HG02943 (cell line): ENCODE data around the gene DISP1.

Experiments
- ATAC-seq: cut with Tn5 transposase; IDR thresholded peaks from one replicate; pipeline ENCODE4 v1.9.1; 2021; ENCODE audit warnings: mild to moderate bottlenecking, low read depth, moderate library complexity; ENCODE audit not compliant: unreplicated experiment

DISP1 gene

DNA sequence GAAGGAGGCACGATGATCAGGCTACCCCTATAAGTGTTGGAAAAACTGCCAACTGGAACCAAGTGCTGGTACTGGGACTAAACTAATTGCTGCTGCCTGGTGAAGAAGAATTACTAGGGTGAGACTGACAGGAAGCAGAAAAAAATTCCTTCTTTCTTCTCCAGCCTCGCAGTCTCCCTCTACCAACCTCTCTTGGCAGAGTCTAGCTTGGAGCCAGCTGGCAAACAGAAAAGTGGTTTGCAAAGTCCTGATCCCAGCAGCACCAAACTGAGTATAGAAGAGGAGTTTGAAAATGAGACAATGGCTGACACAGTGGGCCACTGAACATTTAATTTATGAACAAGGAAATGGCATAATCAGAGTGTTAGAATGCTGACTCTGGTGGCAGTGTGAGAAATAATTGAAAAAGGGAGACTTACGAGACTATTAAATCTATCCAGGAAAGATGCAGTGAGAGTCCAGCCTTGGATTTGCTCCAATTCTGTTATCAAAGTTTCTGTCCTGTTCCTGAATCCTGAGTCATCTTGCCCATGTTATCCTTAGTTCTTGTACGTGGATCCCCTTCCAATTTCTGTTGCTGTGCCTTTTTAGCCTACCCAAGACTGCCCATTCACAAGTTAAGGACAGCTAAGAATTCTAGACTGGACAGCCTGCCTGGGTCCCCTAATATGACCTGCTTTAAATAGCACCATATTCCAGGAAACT lies 23.7 kb upstream of the DISP1 start:
- ATAC-seq, result no peak

DNA sequence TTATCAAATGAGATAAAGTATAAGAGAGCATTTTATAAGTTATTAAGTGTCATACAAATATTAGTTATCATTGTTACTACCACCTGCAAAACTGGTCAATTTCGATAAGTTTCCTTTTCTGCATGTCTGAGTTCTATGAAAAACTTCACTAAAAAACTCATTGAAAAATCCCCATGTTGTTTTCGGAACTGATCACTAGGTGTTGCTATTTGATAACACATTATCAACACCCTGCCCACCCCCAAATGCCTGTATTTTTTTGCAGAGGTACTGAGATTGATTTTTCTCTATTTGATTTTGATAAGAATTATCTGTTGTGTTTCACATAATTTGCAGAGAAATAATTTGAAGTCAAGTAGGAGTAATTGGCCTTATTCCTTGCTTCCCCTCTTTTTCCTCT lies 22.1 kb upstream of the DISP1 start:
- ATAC-seq, result no peak

DNA sequence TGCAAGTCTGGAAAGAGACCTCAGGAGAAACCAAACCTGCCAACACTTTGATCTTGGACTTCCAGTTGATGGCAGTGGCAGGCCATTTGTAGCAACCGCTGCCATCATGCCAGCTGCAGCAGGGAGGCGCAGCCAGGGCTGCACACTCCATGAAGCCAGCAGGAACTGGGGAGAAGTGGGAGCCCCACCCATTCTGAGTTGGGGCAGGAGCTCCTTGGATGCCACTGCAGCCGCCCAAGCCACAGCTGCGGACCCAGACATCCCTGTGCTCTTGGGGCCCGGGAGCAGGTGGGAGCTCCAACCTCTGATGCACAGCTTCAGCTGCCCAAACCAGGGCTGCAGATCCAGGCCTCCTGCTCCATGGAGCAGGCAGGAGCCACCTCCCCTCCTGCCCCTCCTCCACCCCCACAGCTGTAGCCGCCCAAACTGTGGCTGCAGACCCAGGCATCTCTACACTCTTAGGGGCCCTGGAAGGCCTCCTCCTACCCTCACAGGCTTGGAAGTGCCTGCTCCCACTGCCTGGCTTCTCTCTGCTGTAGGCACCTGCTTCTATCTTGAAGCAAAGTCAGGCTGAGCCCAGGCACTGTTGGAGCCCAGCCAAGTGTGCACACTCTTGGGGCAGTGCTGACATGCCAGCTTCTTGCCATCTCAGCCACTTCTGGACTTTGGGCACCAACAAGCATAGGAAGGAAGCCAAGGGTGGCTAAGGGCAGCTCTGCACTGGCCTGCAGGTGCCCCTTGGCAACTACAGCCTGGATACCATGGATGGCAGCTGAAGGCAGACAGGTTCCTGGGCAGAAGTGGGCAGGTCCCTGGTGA lies 20.0 kb upstream of the DISP1 start:
- ATAC-seq, result no peak

DNA sequence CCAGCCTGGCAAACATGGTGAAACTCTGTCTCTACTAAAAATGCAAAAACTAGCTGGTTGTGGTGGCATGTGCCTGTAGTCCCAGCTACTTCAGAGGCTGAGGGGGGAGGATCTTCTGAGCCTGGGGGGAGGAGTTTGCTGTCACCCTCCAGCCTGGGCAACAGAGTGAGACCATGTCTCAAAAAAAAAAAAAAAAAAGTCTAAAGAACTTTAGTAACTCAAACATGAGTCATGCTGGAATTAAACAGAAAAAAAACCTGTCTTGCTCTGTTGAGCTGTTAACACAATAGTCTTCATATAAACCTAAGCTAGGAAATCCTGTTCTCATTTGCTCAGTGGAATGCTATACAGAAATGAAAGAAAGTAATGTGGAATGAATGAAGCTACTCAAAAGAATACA lies 16.7 kb upstream of the DISP1 start:
- no peak for ATAC-seq

DNA sequence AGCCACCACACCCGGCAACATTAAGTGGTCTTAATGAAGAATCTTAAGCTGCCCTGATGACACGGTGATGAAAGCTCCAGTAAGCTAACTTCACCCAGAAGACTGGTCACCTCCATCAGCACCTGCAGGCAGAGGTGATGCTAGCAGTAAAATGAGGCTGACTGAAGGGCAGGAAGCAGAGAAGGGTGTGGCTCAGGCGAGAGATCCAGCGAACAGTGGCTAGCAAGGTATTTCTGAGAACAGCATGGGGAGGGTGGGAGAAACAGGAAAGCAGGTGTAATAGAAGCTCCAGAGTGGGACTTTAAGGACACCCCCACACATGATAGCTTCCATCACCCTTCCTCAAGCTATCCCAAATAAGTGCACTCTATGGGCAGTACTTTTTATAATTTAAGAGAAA lies 15.9 kb upstream of the DISP1 start:
- ATAC-seq, result no peak

DNA sequence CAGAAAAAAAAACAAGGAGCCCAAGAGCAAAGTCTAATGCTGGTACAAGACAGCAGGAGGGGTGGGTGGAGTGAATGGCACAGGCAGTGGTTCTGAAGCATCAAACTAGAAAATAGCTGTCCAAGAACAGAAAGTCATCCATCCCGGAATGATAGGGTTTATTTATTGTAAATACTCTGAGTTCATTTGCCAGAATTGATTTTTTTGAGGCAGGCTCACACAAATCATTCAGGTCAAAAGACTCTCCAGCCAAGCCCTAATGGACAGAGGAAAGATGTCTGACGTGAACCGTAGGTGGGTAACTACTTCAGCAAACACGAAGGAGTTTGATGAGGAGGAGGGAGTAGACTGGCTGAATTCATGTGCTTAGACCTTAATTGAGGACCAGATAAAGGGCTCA lies 13.8 kb upstream of the DISP1 start:
- ATAC-seq, result no peak

DNA sequence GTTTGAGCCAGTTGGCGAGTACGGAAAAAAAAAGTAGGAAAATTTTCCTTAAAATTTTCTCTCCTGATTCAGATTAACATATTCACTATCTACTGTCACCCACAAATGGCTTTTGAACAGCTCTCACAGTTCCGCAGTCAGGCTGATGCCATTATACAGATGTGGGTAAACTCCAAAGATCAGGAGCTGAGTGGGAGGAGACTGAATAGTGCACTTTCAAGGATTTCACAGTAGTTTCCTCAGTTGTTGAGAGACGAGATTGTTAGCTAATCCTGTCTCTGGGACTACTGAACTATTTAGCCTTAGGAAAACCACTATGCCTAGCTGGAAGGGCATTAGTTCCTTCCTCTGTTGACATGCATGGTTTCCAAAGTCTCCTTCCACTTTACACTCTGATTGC lies 3.2 kb upstream of the DISP1 start:
- no peak for ATAC-seq

DNA sequence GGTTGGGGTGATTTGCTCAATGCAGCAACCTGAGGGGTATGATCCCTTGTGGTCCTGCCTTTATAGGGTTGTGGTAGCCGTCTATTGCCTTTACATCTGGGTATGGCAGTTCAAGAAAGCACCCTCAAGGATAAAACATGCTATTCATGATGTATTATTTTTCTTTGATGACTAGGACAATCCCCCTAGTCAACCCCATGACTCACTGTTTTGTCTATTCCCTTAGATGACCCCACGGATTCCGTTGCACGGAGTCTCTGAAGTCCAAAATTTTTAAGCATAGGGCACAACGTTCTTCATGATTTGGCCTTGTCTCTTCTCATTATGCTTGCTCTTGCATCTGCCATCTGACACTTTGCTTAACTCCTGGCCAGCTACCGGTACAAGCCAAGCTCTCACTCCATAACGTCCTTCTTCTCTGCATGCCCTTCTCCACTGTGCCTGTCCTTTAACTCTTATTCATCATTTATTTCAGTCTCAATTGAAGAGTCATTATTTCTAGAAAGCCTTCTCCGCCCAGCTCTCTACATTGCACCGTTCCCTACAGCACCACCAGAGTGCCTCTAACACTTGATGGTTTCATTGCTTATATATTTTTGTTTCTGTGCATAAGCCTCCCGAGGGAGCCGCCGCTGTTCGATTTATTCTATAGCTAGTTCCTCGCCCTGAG lies 838 bp upstream of the DISP1 start:
- no peak for ATAC-seq

DNA sequence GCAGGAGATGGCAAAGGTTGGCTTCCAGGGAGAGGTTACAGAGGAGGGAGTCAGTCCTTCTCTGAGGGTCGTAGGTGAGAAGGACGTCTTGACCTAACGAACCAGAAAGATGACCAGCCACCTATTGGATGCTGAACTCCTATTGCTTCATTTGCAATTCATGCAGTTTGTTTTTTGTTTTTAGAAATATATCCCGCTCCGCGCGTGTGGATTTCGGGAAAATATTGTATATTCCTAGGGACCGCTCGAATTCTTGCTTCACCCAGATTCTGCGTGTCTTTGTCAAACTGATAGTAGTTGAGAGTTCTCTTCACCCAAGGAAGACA lies 564 bp downstream of the DISP1 start:
- no peak for ATAC-seq

DNA sequence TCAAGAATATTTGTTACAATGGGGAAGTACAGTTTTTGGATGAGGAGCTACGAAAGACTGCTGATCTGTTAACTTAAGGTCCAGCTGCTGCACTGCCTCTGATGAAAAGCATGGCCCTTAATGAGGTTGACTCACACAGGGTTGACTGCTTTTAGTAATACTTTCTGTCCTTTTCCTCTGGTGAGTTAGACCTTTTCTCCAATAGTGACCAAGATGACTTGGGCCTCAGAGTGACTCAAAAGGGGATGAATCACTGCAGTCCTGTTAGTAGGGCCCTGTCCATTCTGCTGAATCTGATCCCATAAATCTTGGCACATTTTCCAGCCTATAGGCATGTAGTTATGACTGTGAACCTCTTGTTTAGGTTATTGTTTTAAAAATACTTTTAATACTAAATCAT lies 2.7 kb downstream of the DISP1 start:
- ATAC-seq, result no peak

DNA sequence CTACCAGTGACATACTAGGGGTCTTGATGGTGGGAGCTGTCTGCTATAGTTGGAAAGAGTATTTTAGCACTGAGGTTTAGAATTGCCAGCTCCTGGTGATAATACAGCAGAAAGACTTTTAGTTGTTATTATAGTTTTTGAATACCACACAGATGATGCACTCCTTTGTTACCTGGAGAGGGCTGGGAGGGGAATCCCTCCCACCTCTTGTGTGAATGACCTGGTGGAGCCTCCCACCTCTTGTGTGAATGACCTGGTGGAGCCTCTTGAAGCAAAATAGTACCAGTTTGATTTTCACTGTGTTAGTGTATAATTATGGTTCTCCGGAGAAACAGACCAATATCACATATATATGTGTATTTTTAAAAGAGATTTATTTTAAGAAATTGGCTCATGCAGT lies 3.3 kb downstream of the DISP1 start:
- ATAC-seq, result no peak

DNA sequence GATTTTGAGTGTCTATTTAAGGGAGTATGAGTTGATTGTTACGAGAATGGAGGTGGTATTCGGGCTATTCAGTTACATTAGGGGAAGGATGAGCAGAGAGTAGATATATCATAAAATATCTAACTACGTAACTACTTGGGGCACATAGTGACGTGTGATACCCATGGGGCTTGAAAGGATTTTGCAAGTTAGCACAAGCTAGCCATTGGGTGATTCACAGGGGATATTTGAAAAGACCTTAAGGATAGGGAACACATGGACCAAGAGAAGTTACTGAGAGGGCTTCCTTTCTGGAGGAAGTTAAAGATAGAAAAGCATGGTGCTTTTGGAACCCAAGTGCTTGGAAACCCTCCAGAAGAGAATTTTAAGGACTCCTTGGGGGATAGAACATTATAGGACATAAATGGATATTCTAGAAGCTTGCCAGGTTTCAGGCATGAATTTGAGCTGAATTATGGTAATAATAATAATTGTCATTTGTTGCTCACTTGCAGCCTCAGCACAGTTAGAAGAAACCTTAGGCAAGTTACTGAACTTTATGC lies 5.4 kb downstream of the DISP1 start:
- no peak for ATAC-seq

DNA sequence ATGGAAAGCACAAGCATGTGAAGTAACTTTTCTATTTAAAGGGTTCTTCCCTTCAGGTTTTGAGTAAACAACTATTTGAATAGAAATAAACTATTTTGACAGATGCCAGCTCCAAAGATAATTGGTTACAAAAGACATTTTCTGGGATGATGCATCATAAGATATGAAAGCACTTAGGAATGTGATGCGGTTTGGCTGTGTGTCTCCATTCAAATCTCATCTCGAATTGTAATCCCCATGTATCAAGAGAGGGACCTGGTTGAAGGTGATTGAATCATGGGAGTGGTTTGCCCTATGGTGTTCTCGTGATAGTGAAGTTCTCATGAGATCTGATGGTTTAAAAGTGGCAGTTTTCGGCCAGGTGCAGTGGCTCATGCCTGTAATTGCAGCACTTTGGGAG lies 6.4 kb downstream of the DISP1 start:
- ATAC-seq, result no peak

DNA sequence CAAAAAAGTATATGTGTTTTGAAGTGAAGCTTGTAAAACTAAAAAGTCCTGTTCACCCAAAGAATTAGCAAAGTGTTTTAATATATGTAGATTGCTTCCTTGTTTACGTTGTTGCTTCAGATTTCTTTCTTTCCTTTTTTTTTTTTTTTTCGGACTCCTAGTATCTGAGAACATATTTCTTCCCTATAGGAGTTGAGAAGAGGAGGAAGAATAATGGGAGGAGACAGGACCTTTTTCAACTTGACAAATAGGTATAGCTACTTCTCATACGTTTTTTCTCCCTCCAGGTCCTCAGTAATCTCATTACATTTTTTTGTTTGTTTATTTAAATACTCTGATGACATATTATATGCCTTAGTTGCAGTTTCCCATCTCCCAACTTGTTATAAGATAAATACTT lies 8.9 kb downstream of the DISP1 start:
- ATAC-seq, result no peak

DNA sequence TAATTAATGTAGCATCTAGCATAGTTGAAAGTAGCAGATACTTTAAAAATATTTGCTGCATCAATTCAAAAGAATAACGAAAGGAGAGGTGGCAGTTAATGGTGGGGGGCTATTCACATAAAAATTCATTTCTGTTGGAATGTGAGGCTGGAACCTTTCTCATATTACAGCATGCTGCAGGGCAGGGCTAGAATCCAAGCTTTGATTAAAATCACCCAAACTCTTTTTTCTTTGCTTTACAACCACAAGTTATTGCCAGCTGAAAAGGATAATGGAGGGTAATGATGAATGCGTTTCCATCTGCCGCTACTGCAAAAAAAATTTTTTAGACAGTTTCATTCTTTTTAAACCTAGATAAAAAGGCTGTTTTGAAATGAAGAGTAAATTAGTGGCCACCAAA lies 9.8 kb downstream of the DISP1 start:
- no peak for ATAC-seq

DNA sequence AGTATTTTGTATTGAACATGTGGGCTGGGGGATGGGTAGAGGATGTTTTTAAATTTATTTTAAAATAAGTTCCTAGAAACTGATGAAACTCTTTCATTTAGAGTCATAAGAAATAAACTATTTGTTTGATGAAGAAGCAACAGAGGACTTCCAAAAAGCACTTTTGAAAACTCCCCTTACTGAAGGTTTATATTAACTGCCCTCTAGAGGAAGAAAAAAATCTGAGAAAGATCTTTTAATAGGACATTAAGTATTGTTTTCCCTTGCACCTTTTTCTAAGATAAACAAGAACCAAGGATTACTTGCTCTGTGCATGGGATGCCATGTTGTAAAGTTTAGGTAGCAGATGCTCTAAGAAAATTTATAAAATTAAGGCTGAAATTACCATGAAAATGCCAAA lies 14.1 kb downstream of the DISP1 start:
- no peak for ATAC-seq

DNA sequence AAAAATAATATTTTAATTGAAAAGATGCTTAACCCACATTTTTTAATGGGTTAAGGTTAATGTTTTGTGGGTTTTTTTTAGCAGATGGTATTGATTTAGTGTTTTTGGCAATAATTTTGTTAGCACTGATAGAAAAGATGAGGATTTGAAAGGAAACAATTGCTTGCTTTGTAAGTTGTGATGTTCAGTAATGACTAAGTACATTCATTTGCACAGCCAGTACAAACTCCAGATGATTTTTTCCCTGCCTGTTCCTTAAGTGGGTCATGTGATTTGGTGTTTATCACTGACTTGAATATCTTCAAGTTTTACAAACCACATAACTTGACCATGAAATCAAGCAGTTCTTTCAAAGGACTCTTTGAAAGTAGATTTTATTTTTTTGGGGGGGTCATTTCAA lies 15.0 kb downstream of the DISP1 start:
- no peak for ATAC-seq

DNA sequence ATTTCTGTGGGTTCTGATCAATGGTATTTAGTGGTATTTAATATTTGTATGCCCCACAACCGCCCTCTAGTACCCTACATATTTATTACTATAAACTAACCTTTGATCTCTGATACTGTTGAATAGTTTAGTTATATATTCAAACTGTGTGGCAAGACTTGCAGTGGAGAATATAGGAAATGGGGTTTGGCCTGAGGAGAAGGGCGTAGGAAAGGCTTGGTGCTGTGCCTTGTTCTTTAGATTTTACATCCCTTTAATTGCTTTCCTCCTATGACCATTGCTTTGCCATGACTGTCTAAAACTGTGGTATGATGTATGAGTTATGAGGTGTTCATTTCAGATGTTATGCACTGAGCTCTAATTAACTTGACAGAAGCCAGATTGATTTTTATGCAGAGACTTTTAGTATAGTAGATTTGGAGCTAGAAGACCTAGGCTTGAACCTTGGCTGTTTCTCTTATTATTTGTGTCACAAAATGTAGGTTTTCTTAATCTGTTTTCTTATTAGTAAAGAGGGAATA lies 18.6 kb downstream of the DISP1 start:
- ATAC-seq, result no peak

DNA sequence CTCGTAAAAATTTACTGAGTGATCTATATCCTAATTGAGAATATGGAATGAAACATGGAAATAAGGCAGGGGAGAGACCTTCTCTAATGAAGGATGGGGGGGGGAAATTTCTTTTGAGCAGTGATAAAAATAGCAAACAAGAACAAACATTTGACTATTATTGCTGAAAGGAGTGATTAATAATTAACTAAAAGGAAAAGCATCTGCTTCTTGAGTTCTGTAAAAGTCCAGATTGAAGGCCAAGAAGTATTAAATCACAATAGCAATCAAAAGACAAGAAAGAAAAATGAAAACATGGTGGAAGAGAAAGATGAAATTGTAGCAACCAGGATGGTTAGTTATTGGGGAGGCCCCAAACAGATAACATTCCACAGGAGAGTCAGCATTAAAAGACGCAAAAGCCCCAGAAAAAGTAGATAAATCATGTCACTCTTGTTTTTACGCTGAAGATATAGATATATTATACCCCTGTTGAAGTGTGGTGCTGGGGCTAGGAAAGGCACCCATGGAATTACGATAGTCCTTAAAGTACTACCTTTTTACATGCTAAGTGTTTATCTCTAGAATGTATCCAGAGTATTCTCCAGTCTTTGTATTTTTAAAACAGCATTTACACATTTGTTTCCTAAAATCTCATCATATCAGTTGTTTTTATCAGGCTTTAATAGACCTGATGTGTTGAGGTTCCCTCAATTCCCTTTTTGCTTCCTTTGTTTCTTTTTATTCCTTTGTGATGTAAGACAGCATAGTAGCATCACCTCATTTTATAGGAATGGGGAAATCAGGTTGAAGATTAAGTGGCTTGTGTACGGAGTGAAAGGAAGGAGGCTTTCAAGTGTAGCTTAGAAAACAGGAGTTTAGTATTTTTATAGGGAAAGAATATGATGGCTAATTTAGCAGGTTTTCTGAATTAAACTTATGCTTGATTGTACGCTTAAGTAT lies 28.9 kb downstream of the DISP1 start:
- ATAC-seq, result no peak

DNA sequence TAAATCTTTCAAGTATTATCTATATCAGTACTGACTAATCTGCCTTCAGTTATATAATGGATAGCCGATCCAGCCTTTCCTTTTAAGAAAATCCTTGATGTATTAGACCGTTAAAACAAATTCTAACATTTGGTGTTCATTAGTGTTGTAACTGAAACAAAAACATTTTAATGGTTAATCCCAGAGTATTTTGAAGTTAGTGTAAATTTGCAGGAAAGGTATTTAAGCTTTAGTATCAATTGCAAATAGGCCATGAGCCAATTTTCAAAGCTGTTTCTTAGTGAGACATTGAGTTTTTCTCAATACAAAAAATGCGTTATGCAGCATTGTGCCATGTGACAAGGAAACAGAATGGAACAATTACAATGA lies 29.6 kb downstream of the DISP1 start:
- ATAC-seq, result no peak
